22Rv1 (cell line): Measurements from ENCODE around the gene BCL2L2.

Source experiments
- H3K27ac ChIP-seq: fragments of 450-650 bp; 2 replicates; pipeline ENCODE4 v1.5.1; 2017
- CTCF ChIP-seq: fragments of 450-650 bp; IDR thresholded peaks from 2 replicates; pipeline ENCODE4 v1.5.1; 2017; ENCODE audit warnings: mild to moderate bottlenecking
- ZFX ChIP-seq: fragments of 450-650 bp; IDR thresholded peaks from 2 replicates; pipeline ENCODE4 v1.6.1; 2017; ENCODE audit warnings: antibody characterized with exemption, borderline replicate concordance

The BCL2L2 gene

GRCh38 chr14:23339506-23340268, 33.1 kb downstream of the BCL2L2 start:
- no peak overlapping the region for H3K27ac ChIP-seq
- no peak for TF ChIP-seq ZFX
- TF ChIP-seq CTCF = no peak

- no peak overlapping the region for H3K27ac ChIP-seq
- TF ChIP-seq CTCF = no peak
- no peak for TF ChIP-seq ZFX
These were observed 37.8 kb downstream of the BCL2L2 start for GRCh38 chr14:23344481-23344880.

GRCh38 chr14:23345987-23346692, 39.5 kb downstream of the BCL2L2 start:
- H3K27ac ChIP-seq = no peak overlapping the region
- TF ChIP-seq ZFX = no peak
- TF ChIP-seq CTCF = no peak

GRCh38 chr14:23346693-23347405, 40.2 kb downstream of the BCL2L2 start:
- no peak overlapping the region for H3K27ac ChIP-seq
- TF ChIP-seq CTCF = no peak
- no peak for TF ChIP-seq ZFX

GRCh38 chr14:23347406-23348296, 41.0 kb downstream of the BCL2L2 start:
- no peak overlapping the region for H3K27ac ChIP-seq

GRCh38 chr14:23348297-23348655, 41.6 kb downstream of the BCL2L2 start:
- TF ChIP-seq ZFX (no peak), CTCF (no peak)
- no peak overlapping the region for H3K27ac ChIP-seq

More at GRCh38 chr14:23347406-23348296, 41.0 kb downstream of the BCL2L2 start:
- TF ChIP-seq ZFX (no peak), CTCF (no peak)
